A549 (cell line): ENCODE results near the gene SKIDA1.

Experiments used
- CTCF ChIP-seq: fragments of >200 bp; sonication (Bioruptor Twin); formaldehyde crosslinking; IDR thresholded peaks from 3 replicates; pipeline ENCODE4 v1.5.1; 2016
- PBX3 ChIP-seq: IDR thresholded peaks from 2 replicates; pipeline ENCODE4 v1.6.1; 2012

GRCh38 chr10:21556527-21556926 is 31.0 kb upstream of the SKIDA1 start:
- TF ChIP-seq CTCF (no peak), PBX3 (no peak)
